DMS79 (cell line): Measurements from ENCODE around the gene SLC9A9.
"Not testable (repeated sequence)": the region's sequence is repeated elsewhere in the genome, so short reads cannot be mapped to it uniquely, and the experiment has no call there.

ENCODE experiments used
- DNase-seq: peaks from one replicate; lab custom pipeline; 2025; lab: John Stamatoyannopoulos, UW

The SLC9A9 gene

GRCh38 chr3:143464850-143465249 lies 383.4 kb downstream of the SLC9A9 start:
- no peak for DNase-seq

DNA sequence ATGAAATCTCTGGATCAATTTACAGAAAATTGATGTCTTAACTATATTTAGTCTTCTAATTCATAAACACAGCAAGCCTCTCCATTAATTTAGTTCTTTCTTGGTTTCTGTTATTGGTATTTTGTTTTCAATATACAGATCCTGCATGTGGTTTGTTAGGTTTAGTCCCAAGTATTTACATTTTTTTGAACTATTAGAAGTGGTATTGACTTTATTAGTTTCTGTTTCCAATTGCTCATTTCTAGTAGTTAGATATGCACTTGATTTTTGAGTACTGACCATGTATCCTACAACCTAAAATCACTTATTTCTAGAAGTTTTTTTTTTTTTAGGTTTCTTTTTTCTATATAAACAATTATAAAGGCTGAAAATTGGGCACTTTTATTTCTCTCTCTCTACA lies 392.8 kb downstream of the SLC9A9 start:
- no peak for DNase-seq

DNA sequence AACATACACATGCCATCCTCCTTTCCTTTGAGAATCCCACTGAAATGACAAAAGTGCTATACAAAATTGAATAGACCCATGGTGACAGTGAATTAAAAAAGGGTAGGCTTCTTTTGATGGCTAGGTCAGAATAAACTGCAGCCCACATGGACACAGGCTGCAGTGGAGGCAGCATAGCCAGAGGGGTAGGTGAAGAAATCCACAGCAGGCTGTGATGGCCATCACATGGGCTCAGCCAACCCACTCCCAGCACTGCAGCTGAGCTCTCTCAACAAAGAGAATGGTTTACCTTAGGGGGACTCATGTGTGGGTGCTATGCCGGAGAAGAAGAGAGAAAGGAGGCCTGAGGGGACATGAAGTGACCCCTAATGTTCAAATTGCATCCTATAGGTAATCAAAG lies 397.6 kb downstream of the SLC9A9 start:
- no peak for DNase-seq

DNA sequence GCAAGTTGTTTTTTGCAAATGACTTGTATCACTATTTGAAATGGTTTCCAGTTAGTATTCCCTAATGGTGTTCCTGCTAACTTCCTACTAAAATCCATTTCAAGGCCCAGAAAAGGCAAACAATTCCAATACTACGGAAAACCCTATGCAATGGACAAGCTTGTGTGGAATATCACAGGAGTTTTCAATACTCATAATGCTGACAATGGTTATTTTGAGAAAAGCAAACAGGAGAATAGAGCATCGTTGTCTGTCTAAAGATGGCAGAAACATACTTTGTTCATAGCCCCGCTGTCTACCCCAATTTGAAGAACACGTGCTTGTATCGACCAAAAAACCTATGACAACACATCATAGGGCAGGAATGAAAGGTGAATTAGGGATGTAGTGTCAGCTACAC lies 400.8 kb downstream of the SLC9A9 start:
- no peak for DNase-seq

GRCh38 chr3:143445118-143445517 lies 403.1 kb downstream of the SLC9A9 start:
- no peak for DNase-seq

GRCh38 chr3:143443851-143444331 lies 404.4 kb downstream of the SLC9A9 start:
- DNase-seq, result no peak

- no peak for DNase-seq
Measured at GRCh38 chr3:143442814-143443447, 405.3 kb downstream of the SLC9A9 start.

DNA sequence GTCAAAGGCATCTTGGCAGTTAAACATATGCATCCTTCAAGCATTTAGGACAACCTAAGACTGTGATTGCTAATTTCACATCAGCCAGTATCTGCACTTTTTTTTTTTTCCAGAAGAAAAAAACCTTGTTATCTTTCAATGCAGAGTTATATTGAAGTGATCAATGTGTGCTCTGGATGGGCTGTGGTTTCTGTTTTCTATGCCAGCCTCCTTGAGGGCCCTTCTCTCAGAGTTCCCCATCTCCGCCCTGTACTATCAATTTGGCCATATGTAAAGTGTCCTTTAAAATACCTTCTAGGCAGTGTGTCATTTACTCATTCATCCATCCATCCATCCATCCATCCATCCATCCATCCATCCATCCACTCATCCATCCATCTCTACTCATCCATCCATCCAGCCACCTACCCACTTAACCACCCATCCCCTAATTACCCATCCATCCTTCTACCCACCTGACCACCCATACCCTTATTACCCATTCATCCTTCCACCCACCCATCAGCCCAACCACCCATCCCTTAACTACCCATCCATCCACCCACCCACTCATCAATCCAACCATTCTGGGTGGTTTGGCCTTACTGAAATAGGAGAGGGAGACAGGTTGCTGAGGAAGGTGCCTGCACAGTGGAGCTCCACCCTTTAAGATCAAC lies 406.6 kb downstream of the SLC9A9 start:
- DNase-seq, result no peak

DNA sequence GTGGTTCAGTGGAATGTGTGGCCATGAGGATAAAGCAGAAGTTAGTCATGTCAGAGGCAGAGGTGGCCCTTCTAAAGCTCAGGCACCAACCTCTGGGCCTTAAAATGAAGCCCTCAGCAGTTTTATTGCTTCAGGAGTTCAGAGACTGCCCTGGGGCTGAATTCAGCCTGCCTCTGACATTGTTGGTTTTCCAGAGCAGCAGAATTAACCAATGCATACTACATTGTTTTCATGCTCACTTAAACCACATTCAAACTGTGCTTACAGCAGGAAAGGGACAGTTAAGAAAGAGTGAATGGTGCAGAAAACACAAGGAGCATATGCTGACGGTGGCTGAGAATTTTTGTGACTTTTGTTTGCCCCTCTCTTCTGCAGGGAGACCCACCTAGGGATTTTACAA lies 408.5 kb downstream of the SLC9A9 start:
- no peak for DNase-seq

GRCh38 chr3:143437405-143437804 lies 410.9 kb downstream of the SLC9A9 start:
- no peak for DNase-seq

GRCh38 chr3:143436231-143436930 lies 411.9 kb downstream of the SLC9A9 start:
- no peak for DNase-seq

DNA sequence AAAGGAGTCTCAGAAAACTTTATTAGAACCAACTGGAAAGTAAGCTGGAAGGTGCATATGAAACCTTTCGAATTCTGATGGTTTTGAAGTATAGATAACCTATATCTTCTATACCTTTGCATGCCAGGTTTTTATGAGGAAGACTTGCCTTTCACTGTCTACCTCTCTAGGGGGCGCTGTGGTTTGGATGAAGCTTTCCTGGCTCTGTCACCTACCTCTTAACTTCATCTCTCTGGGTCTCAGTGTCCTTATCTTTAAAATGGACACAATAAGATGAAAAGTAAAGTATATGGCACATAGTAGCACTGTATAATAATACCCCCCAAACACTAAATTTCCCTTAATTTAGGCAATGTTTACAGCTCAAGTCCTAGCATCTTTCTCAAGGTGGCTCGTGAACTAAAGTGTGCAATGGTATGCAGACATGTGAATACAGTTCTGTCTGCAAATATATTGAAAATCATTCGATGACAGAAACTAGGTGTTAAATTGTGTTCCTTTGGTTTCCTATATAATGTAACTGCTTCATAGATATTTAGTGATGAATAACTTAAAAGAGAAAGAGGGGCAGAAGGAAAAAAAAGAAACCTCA lies 414.4 kb downstream of the SLC9A9 start:
- no peak for DNase-seq

DNA sequence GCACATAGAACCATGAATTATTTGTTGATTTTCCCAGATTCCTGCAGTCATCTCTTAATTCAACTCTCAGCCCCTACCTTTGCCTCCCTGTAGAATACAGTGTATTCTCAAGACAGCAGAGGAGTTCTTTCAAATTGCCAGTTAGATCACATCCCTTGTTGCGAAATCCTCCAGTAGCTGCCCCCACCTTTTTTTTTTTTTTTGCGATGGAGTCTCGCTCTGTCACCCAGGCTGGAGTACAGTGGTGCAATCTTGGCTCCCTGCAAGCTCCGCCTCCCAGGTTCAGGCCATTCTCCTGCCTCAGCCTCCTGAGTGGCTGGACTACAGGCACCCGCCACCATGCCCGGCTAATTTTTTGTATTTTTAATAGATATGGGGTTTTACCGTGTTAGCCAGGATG lies 417.0 kb downstream of the SLC9A9 start:
- not testable (repeated sequence) for DNase-seq

- no peak for DNase-seq
Measured at GRCh38 chr3:143430568-143430967, 417.7 kb downstream of the SLC9A9 start.

- no peak for DNase-seq
Measured at GRCh38 chr3:143429628-143430514, 418.4 kb downstream of the SLC9A9 start.

DNA sequence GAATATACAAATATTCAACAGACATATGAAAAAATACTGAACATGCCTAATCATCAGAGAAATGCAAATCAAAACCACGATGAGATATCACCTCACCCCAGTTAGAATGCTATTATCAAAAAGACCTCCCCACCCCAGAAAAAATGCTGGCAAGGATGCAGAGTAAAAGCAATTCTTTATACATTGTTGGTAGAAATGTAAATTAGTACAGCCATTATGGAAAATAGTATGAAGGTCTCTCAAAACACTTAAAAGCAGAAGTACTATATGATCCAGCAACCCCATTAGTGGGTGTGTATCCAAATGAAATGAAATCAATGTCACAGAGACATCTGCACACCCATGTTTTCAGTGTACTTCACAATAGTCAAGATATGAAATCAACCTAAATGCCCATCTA lies 420.0 kb downstream of the SLC9A9 start:
- no peak for DNase-seq

- no peak for DNase-seq
Measured at GRCh38 chr3:143427631-143428030, 420.6 kb downstream of the SLC9A9 start.

GRCh38 chr3:143424874-143425273 lies 423.4 kb downstream of the SLC9A9 start:
- no peak for DNase-seq

GRCh38 chr3:143421556-143421955 lies 426.7 kb downstream of the SLC9A9 start:
- no peak for DNase-seq

- no peak for DNase-seq
Measured at GRCh38 chr3:143419611-143420010, 428.7 kb downstream of the SLC9A9 start.

DNA sequence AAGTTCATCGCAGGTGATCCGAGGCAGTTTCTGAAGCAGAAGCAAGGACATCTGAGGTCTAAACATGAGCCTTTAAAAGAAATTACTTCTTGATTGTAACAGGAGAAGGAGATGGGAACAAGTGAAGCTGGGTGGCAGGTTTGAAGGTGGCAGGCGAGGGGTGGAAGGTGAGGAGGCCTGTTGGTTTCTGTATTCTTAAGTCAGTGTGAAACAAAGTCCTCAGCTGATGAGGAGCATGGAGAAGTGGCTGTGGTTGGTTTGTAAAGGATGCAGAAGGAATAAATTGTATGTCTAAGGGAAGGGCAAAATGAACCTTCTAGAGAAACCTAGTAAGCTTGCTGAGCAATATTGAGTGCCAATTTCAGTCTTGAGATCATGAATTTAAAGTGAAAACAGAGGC lies 429.9 kb downstream of the SLC9A9 start:
- DNase-seq, result no peak

- no peak for DNase-seq
Measured at GRCh38 chr3:143416229-143416628, 432.0 kb downstream of the SLC9A9 start.
